Measurements from ENCODE around the gene PROKR1.

PROKR1 gene

GRCh38 chr2:68603059-68603458 is 40.3 kb upstream of the PROKR1 start:
- H3K4me3 ChIP-seq (ENCODE audit: low read length, poor library complexity, severe bottlenecking) = no peak overlapping the region
- TF ChIP-seq EZH2phosphoT487 (IDR thresholded peaks at IDR 0.05; ENCODE audit: borderline replicate concordance) (no peak), CTCF (conservative IDR thresholded peaks at IDR 0.05; ENCODE audit: low read length) (no peak)
- no peaks in the 10 kb centered on the region for H3K27me3 ChIP-seq (ENCODE audit: insufficient read depth, low read length, poor library complexity, severe bottlenecking)
- H3K36me3 ChIP-seq (ENCODE audit: insufficient read depth, low read length) = no peaks in the 10 kb centered on the region
- no peaks in the 10 kb centered on the region for H4K20me1 ChIP-seq (ENCODE audit: insufficient read depth, low read length, poor library complexity, severe bottlenecking)
- H3F3A ChIP-seq (ENCODE audit: low read depth) = no peaks in the 10 kb centered on the region
- H3K9me3 ChIP-seq (ENCODE audit: insufficient read depth, low read depth, low read length) = peaks cover 5% of the 10 kb centered on the region; the same call in 1 of the 2 replicates
- no peak overlapping the region for H2AFZ ChIP-seq (ENCODE audit: low read length)
- H3K79me2 ChIP-seq (ENCODE audit: insufficient read depth, low read length) = no peaks in the 10 kb centered on the region
- no peaks in the 10 kb centered on the region for H3K9me2 ChIP-seq (replicated peaks; ENCODE audit: low read depth, low read length)
- no peak overlapping the region for H3K4me2 ChIP-seq (ENCODE audit: low read depth, low read length, poor library complexity, severe bottlenecking)
- H3K4me1 ChIP-seq (ENCODE audit: insufficient read depth, low read length, poor library complexity, severe bottlenecking) = no peaks in the 10 kb centered on the region
- H3K9ac ChIP-seq (ENCODE audit: low read depth, low read length, poor library complexity, severe bottlenecking) = no peak overlapping the region

- TF ChIP-seq CTCF (conservative IDR thresholded peaks at IDR 0.05; ENCODE audit: low read length) (no peak), EZH2phosphoT487 (IDR thresholded peaks at IDR 0.05; ENCODE audit: borderline replicate concordance) (no peak)
- H4K20me1 ChIP-seq (ENCODE audit: insufficient read depth, low read length, poor library complexity, severe bottlenecking) = no peaks in the 10 kb centered on the region
- H3K79me2 ChIP-seq (ENCODE audit: insufficient read depth, low read length) = no peaks in the 10 kb centered on the region
- no peaks in the 10 kb centered on the region for H3K36me3 ChIP-seq (ENCODE audit: insufficient read depth, low read length)
- H3K9me3 ChIP-seq (ENCODE audit: insufficient read depth, low read depth, low read length) = peaks cover 8% of the 10 kb centered on the region; the same call in 1 of the 2 replicates
- no peak overlapping the region for H3K4me2 ChIP-seq (ENCODE audit: low read depth, low read length, poor library complexity, severe bottlenecking)
- H3K4me1 ChIP-seq (ENCODE audit: insufficient read depth, low read length, poor library complexity, severe bottlenecking) = no peaks in the 10 kb centered on the region
- no peak overlapping the region for H2AFZ ChIP-seq (ENCODE audit: low read length)
- H3F3A ChIP-seq (ENCODE audit: low read depth) = no peaks in the 10 kb centered on the region
- H3K9ac ChIP-seq (ENCODE audit: low read depth, low read length, poor library complexity, severe bottlenecking) = no peak overlapping the region
- no peaks in the 10 kb centered on the region for H3K27me3 ChIP-seq (ENCODE audit: insufficient read depth, low read length, poor library complexity, severe bottlenecking)
- no peak overlapping the region for H3K4me3 ChIP-seq (ENCODE audit: low read length, poor library complexity, severe bottlenecking)
- no peaks in the 10 kb centered on the region for H3K9me2 ChIP-seq (replicated peaks; ENCODE audit: low read depth, low read length)
These were observed 39.3 kb upstream of the PROKR1 start for GRCh38 chr2:68604077-68604476.

- H2AFZ ChIP-seq (ENCODE audit: low read length) = no peak overlapping the region
- H3K9ac ChIP-seq (ENCODE audit: low read depth, low read length, poor library complexity, severe bottlenecking) = no peak overlapping the region
- H3K4me1 ChIP-seq (ENCODE audit: insufficient read depth, low read length, poor library complexity, severe bottlenecking) = no peaks in the 10 kb centered on the region
- no peak overlapping the region for H3K4me2 ChIP-seq (ENCODE audit: low read depth, low read length, poor library complexity, severe bottlenecking)
- no peak for TF ChIP-seq EZH2phosphoT487 (IDR thresholded peaks at IDR 0.05; ENCODE audit: borderline replicate concordance)
- TF ChIP-seq CTCF (conservative IDR thresholded peaks at IDR 0.05; ENCODE audit: low read length) = no peak
- no peaks in the 10 kb centered on the region for H4K20me1 ChIP-seq (ENCODE audit: insufficient read depth, low read length, poor library complexity, severe bottlenecking)
- no peaks in the 10 kb centered on the region for H3K9me2 ChIP-seq (replicated peaks; ENCODE audit: low read depth, low read length)
- no peaks in the 10 kb centered on the region for H3K79me2 ChIP-seq (ENCODE audit: insufficient read depth, low read length)
- H3K27me3 ChIP-seq (ENCODE audit: insufficient read depth, low read length, poor library complexity, severe bottlenecking) = no peaks in the 10 kb centered on the region
- no peaks in the 10 kb centered on the region for H3K36me3 ChIP-seq (ENCODE audit: insufficient read depth, low read length)
- H3K9me3 ChIP-seq (ENCODE audit: insufficient read depth, low read depth, low read length) = peaks cover 16% of the 10 kb centered on the region; the same call in 1 of the 2 replicates
- no peaks in the 10 kb centered on the region for H3F3A ChIP-seq (ENCODE audit: low read depth)
- H3K4me3 ChIP-seq (ENCODE audit: low read length, poor library complexity, severe bottlenecking) = no peak overlapping the region
These were observed 37.4 kb upstream of the PROKR1 start for GRCh38 chr2:68605939-68606338.

Data from Loucy (cell line).